ENCODE data around the gene PRSS50. TPM values are rescaled to one million over a fixed set of nuclear protein-coding genes. Genes with fewer than 3 reads are reported as not detected.

PRSS50 gene
- total and polyA plus RNA-seq, 2 donors (not counting 3 experiments of a cell fraction or from before 2014, with no cell fraction given), result not detected

DNA sequence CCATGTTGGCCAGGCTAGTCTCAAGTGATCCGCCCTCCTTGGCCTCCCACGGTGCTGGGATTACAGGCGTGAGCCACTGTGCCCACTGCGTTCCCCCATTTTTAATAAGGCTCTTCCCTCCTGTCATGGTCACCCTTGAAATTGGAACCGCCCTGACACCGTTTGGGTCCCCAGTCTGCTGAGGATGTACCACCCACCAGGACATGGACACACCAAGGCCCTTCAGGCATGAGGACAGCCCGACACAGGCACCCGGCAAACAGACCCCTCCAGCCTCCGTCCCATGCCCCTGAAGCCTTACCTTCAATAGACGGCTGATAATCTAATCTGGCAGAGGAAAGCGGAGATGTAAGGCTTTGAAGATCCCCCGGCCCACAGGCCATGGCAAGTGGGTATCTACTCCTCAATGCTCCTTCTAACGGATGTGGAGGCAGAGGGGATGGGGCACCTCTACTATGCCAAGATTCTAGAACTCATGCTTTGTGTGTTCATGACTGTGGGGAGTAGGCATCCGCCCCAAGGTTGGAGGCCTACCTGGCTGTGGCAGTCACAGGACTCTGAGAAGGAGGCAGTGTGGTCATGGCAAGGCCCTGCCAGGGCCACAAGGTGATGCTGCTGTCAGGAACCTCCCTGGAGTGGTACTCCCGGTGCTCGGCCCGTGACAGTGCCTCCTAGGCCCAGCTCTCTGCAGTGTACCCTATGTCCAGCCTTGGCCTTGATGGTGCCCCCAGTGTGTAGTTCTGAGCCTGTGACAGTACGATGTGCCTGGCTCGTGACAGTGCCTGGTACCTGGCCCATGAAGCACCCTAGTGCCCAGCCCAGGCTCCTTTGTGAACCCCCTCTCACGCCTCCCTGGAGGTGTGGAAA lies 18.6 kb upstream of the PRSS50 start:
- FAIRE-seq, result no peak
- Histone ChIP-seq H3K4me3 (replicated peaks in 1 of 3; ENCODE audit: insufficient read depth in 1 of 3, low read depth in 1 of 3, low read length in 3 of 3) (no peak overlapping the region), H3K79me2 (ENCODE audit: control insufficient read depth, insufficient read depth, low read length) (no peaks in the 10 kb centered on the region), H4K20me1 (replicated peaks; ENCODE audit: control insufficient read depth, extremely low read depth, insufficient read depth, low read length) (no peaks in the 10 kb centered on the region), H3K9me1 (replicated peaks; ENCODE audit: control insufficient read depth, extremely low read depth, insufficient read depth, low read length) (no peaks in the 10 kb centered on the region), H3K36me3 (ENCODE audit: control insufficient read depth in 2 of 2, extremely low read depth in 1 of 2, insufficient read depth in 2 of 2, low read length in 2 of 2) (no peaks in the 10 kb centered on the region), H3K4me2 (ENCODE audit: insufficient read depth, low read length) (no peak overlapping the region), H3K27me3 (ENCODE audit: control insufficient read depth in 2 of 2, insufficient read depth in 2 of 2, low read length in 2 of 2) (peaks cover 2 to 4% of the 10 kb centered on the region in 2 experiments), H3K27ac (ENCODE audit: insufficient read depth, low read depth, low read length) (no peak overlapping the region), H3K9ac (replicated peaks; ENCODE audit: extremely low read depth, insufficient read depth, low read length) (no peak overlapping the region), H2AFZ (ENCODE audit: low read depth, low read length) (no peak overlapping the region), H3K9me3 (replicated peaks; ENCODE audit: control insufficient read depth, insufficient read depth, low read length) (no peaks in the 10 kb centered on the region), H3K4me1 (ENCODE audit: control insufficient read depth, extremely low read depth, insufficient read depth, low read length) (no peaks in the 10 kb centered on the region)
- ChIA-PET POLR2A (no interaction called here), CTCF (interaction anchor here (0.7 to 1.0 kb wide), 2 partner anchors 28 to 159 kb away, joined by 3 read pairs; no protein-coding TSS in a partner anchor)
- no TSS peak for BruUV-seq (replicated peaks)
- no peak for DNase-seq (ENCODE audit: low read depth, low spot score)
- dilution Hi-C loops (cut with MboI; ENCODE audit: extremely low pct_ligation_motif_present, low sequenced_read_pairs) (no loop called here), intact Hi-C loops (cut with micrococcal nuclease) (no loop called here)
- TF ChIP-seq, protein P1, sequence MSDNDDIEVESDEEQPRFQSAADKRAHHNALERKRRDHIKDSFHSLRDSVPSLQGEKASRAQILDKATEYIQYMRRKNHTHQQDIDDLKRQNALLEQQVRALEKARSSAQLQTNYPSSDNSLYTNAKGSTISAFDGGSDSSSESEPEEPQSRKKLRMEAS (IDR thresholded peaks at IDR 0.05; ENCODE audit: insufficient read depth, insufficient read length), result no peak

DNA sequence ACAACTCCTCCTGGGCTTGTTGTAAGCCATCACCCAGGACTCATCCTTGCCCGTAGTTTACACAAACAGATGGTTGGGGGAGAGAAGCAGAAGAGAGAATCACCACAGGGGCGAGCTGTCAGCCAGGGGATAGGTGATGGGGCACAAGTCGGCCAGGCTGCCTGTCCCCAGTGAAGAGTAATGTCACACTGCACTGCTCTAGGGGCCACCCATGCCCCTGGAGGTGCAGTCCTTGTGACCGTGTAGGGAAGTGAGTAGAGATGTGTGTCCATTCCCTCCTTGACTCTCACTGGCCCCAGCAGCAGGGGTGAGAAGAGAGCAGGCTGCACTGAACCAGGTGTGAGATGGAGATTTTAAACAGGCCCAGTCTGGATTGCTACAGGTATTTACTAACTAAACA lies 17.1 kb upstream of the PRSS50 start:
- Histone ChIP-seq H4K20me1 (replicated peaks; ENCODE audit: control insufficient read depth, extremely low read depth, insufficient read depth, low read length) (no peaks in the 10 kb centered on the region), H3K27ac (ENCODE audit: insufficient read depth, low read depth, low read length) (no peak overlapping the region), H3K9ac (replicated peaks; ENCODE audit: extremely low read depth, insufficient read depth, low read length) (no peak overlapping the region), H3K9me1 (replicated peaks; ENCODE audit: control insufficient read depth, extremely low read depth, insufficient read depth, low read length) (no peaks in the 10 kb centered on the region), H3K4me2 (ENCODE audit: insufficient read depth, low read length) (no peak overlapping the region), H3K27me3 (ENCODE audit: control insufficient read depth in 2 of 2, insufficient read depth in 2 of 2, low read length in 2 of 2) (peaks cover 3 to 4% of the 10 kb centered on the region in 2 experiments), H3K4me3 (replicated peaks in 1 of 3; ENCODE audit: insufficient read depth in 1 of 3, low read depth in 1 of 3, low read length in 3 of 3) (no peak overlapping the region), H3K79me2 (ENCODE audit: control insufficient read depth, insufficient read depth, low read length) (no peaks in the 10 kb centered on the region), H3K36me3 (ENCODE audit: control insufficient read depth in 2 of 2, extremely low read depth in 1 of 2, insufficient read depth in 2 of 2, low read length in 2 of 2) (no peaks in the 10 kb centered on the region), H3K4me1 (ENCODE audit: control insufficient read depth, extremely low read depth, insufficient read depth, low read length) (no peaks in the 10 kb centered on the region), H2AFZ (ENCODE audit: low read depth, low read length) (no peak overlapping the region), H3K9me3 (replicated peaks; ENCODE audit: control insufficient read depth, insufficient read depth, low read length) (no peaks in the 10 kb centered on the region)
- DNase-seq (ENCODE audit: low read depth, low spot score), result no peak
- TF ChIP-seq EZH2 (IDR thresholded peaks at IDR 0.05; ENCODE audit: borderline replicate concordance, low read depth, low read length, severe bottlenecking) (no peak), JUN (IDR thresholded peaks at IDR 0.05; ENCODE audit: borderline replicate concordance, insufficient read depth, insufficient read length, low read depth) (no peak), FOS (IDR thresholded peaks at IDR 0.05; ENCODE audit: borderline replicate concordance, insufficient read depth, low read length) (no peak), GATA2 (IDR thresholded peaks at IDR 0.05; ENCODE audit: insufficient read depth, insufficient read length, low read depth, low read length) (no peak)
- TF ChIP-seq, protein P2, sequence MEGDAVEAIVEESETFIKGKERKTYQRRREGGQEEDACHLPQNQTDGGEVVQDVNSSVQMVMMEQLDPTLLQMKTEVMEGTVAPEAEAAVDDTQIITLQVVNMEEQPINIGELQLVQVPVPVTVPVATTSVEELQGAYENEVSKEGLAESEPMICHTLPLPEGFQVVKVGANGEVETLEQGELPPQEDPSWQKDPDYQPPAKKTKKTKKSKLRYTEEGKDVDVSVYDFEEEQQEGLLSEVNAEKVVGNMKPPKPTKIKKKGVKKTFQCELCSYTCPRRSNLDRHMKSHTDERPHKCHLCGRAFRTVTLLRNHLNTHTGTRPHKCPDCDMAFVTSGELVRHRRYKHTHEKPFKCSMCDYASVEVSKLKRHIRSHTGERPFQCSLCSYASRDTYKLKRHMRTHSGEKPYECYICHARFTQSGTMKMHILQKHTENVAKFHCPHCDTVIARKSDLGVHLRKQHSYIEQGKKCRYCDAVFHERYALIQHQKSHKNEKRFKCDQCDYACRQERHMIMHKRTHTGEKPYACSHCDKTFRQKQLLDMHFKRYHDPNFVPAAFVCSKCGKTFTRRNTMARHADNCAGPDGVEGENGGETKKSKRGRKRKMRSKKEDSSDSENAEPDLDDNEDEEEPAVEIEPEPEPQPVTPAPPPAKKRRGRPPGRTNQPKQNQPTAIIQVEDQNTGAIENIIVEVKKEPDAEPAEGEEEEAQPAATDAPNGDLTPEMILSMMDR (IDR thresholded peaks at IDR 0.05; ENCODE audit: extremely low read depth in 1 of 2, insufficient read depth in 1 of 2, low read depth in 1 of 2, low read length in 2 of 2), result no peak
- ChIA-PET CTCF (interaction anchor here (1.0 kb wide), 1 partner anchor 175 kb away, joined by 3 read pairs; no protein-coding TSS in a partner anchor), POLR2A (interaction anchor here (0.7 kb wide), 1 partner anchor 21 kb away, joined by 3 read pairs; no protein-coding TSS in a partner anchor)
- dilution Hi-C loops (cut with MboI; ENCODE audit: extremely low pct_ligation_motif_present, low sequenced_read_pairs), result no loop called here
- BruUV-seq (replicated peaks), result no TSS peak
- no peak for FAIRE-seq
- intact Hi-C loops (cut with micrococcal nuclease), result no loop called here

Data from endothelial cell of umbilical vein (primary cell).